Fibroblast of lung (primary cell): ENCODE results near the gene ZXDC. TPM values are rescaled to one million over a fixed set of nuclear protein-coding genes. Genes with fewer than 3 reads are reported as not detected.

Experiments used
- DNase-seq, 2 donors: peaks; one replicate each; pipeline versions ENCODE4 v3.0.0 to v3.0.0-alpha.2; 2010; ENCODE audit warnings: low read depth in 2 of 2
- H2AFZ ChIP-seq: 2 replicates; pipeline ENCODE4 v1.5.1; 2012; ENCODE audit warnings: low read length, control low read depth, inconsistent platforms
- H3K27ac ChIP-seq: 2 replicates; pipeline ENCODE4 v1.5.1; 2011; ENCODE audit warnings: low read length, control low read depth; ENCODE audit not compliant: insufficient read depth
- H3K27me3 ChIP-seq: 2 replicates; pipeline ENCODE4 v1.5.1; 2011; ENCODE audit warnings: mild to moderate bottlenecking, low read length; ENCODE audit not compliant: control insufficient read depth, insufficient read depth
- H3K36me3 ChIP-seq: 2 replicates; pipeline ENCODE4 v1.5.1; 2011; ENCODE audit warnings: low read length; ENCODE audit not compliant: control insufficient read depth, insufficient read depth
- H3K4me1 ChIP-seq: 2 replicates; pipeline ENCODE4 v1.5.1; 2011; ENCODE audit warnings: low read length; ENCODE audit not compliant: control insufficient read depth, insufficient read depth; ENCODE audit errors: extremely low read depth
- H3K4me2 ChIP-seq: 2 replicates; pipeline ENCODE4 v1.5.1; 2011; ENCODE audit warnings: low read length, control low read depth; ENCODE audit not compliant: insufficient read depth; ENCODE audit errors: extremely low read depth
- H3K4me3 ChIP-seq, 4 experiments: fragments of 200-600 bp in 1 of 4; sonication (generic) in 1 of 4; replicated peaks in 1 of 4; 2 replicates each; pipeline ENCODE4 v1.5.1; 2011 to 2016; ENCODE audit warnings: low read length in 4 of 4, low read depth in 3 of 4, mild to moderate bottlenecking in 3 of 4, control low read depth in 2 of 4, inconsistent platforms in 1 of 4, mixed read lengths in 1 of 4; ENCODE audit not compliant: insufficient read depth in 1 of 4; ENCODE audit errors: control extremely low read depth in 1 of 4
- H3K79me2 ChIP-seq: 2 replicates; pipeline ENCODE4 v1.5.1; 2012; ENCODE audit warnings: mild to moderate bottlenecking, low read length, inconsistent platforms; ENCODE audit not compliant: control insufficient read depth, insufficient read depth
- H3K9ac ChIP-seq: 2 replicates; pipeline ENCODE4 v1.5.1; 2011; ENCODE audit warnings: mild to moderate bottlenecking, low read length, control low read depth; ENCODE audit not compliant: insufficient read depth
- H3K9me3 ChIP-seq: 2 replicates; pipeline ENCODE4 v1.5.1; 2012; ENCODE audit warnings: low read depth, low read length; ENCODE audit not compliant: control insufficient read depth, insufficient read depth
- H4K20me1 ChIP-seq: 2 replicates; pipeline ENCODE4 v1.5.1; 2011; ENCODE audit warnings: low read length; ENCODE audit not compliant: control insufficient read depth, insufficient read depth; ENCODE audit errors: extremely low read depth
- EZH2 ChIP-seq: IDR thresholded peaks from 2 replicates; pipeline ENCODE4 v1.5.1; 2012; ENCODE audit warnings: low read length, control low read depth, mild to moderate bottlenecking; ENCODE audit errors: missing control alignments
- polyA plus RNA-seq, 2 donors: library from polyadenylated mRNA; depleted of rRNA in 1 of 2; stranded (reverse) in 1 of 2; unstranded in 1 of 2; fragments of >200 nt; gene quantifications; 2 replicates each; pipeline ENCODE4 v1.2.1, GENCODE V29; 2011 to 2012; ENCODE audit warnings: missing spikeins in 1 of 2
- total RNA-seq: library from RNA; depleted of rRNA; stranded (reverse); fragments of >200 nt; gene quantifications from 2 replicates; pipeline ENCODE4 v1.2.1, GENCODE V29; 2014
- TF ChIP-seq, protein P1 (sequence below), 2 donors: IDR thresholded peaks in 1 of 2; conservative IDR thresholded peaks in 1 of 2; 1 replicate in 1 of 2; 2 replicates in 1 of 2; pipeline ENCODE4 v1.5.1; 2011 to 2012; ENCODE audit warnings: low read length in 2 of 2, control low read depth in 1 of 2, inconsistent platforms in 1 of 2, low read depth in 1 of 2, mild to moderate bottlenecking in 1 of 2

ZXDC gene
- total and polyA plus RNA-seq, 2 donors (not counting 1 experiment from before 2014, with no cell fraction given): 5.9 to 17.8 TPM

DNA sequence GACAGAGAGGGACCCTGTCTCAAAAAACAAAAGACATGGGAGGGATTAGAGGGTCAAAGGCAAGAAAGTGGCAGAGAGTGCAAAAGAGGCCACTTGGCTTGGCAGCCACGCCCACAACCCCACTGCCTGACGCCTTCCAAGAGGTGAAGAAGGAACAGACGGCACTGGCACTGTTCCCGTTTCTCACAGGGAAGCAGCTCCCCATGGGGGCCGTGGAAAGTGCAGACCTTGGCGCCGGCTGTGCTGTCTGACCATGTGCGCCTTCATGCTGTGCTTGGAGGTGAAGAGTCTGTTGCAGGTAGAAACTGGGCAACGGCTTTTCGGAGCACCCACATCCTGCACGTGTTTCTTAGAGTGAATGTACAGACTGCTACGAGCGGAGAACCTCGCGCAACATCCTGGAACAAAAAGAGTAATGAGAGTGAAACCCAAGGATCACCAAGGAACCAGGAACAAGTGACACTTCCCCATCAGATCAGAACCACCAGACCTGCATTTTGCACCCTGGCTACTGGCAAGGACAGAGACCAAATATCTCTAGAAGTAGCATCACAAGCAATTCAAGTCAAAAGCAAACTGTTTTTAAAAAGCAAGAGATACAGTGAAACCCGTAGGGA lies 9.7 kb downstream of the ZXDC start:
- TF ChIP-seq, protein P1, sequence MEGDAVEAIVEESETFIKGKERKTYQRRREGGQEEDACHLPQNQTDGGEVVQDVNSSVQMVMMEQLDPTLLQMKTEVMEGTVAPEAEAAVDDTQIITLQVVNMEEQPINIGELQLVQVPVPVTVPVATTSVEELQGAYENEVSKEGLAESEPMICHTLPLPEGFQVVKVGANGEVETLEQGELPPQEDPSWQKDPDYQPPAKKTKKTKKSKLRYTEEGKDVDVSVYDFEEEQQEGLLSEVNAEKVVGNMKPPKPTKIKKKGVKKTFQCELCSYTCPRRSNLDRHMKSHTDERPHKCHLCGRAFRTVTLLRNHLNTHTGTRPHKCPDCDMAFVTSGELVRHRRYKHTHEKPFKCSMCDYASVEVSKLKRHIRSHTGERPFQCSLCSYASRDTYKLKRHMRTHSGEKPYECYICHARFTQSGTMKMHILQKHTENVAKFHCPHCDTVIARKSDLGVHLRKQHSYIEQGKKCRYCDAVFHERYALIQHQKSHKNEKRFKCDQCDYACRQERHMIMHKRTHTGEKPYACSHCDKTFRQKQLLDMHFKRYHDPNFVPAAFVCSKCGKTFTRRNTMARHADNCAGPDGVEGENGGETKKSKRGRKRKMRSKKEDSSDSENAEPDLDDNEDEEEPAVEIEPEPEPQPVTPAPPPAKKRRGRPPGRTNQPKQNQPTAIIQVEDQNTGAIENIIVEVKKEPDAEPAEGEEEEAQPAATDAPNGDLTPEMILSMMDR (conservative IDR thresholded peaks at IDR 0.05 in 1 of 2, IDR thresholded peaks at IDR 0.05 in 1 of 2; ENCODE audit: low read depth in 1 of 2, low read length in 2 of 2): no peak
- no peak for TF ChIP-seq EZH2
- Histone ChIP-seq H2AFZ (no peak overlapping the region), H3K9me3 (no peaks in the 10 kb centered on the region), H3K4me1 (no peaks in the 10 kb centered on the region), H3K27ac (no peak overlapping the region), H3K9ac (no peak overlapping the region), H3K4me2 (no peak overlapping the region), H4K20me1 (no peaks in the 10 kb centered on the region), H3K27me3 (no peaks in the 10 kb centered on the region), H3K36me3 (peaks cover 40% of the 10 kb centered on the region), H3K4me3 (no peak overlapping the region), H3K79me2 (peaks cover 12% of the 10 kb centered on the region)
- DNase-seq: no peak

DNA sequence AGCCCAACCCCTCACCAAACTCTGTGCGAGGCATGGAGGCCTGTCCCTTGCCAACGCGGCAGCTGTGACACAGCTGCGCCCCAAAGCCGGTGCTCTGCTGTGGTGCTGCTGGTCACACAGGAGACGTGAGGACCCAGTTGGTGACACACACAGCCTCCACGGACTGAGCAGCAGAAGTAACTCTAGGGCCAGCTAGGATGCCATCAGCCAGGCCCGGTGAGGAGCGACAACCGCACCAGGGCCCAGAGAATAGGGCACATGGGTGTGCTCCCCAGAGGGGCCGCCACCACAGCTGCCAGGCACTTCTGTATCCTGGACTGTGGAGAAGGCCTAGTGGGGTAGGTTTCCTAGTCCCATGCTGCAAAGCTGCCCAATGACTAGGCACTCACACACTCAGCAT lies 10.7 kb downstream of the ZXDC start:
- Histone ChIP-seq H3K27me3 (no peaks in the 10 kb centered on the region), H3K9me3 (no peaks in the 10 kb centered on the region), H2AFZ (no peak overlapping the region), H3K36me3 (peaks cover 43% of the 10 kb centered on the region), H3K79me2 (peaks cover 12% of the 10 kb centered on the region), H3K27ac (no peak overlapping the region), H3K4me2 (no peak overlapping the region), H4K20me1 (no peaks in the 10 kb centered on the region), H3K4me1 (no peaks in the 10 kb centered on the region), H3K9ac (no peak overlapping the region), H3K4me3 (no peak overlapping the region)
- DNase-seq: no peak
- no peak for TF ChIP-seq EZH2
- TF ChIP-seq, protein P1 (conservative IDR thresholded peaks at IDR 0.05 in 1 of 2, IDR thresholded peaks at IDR 0.05 in 1 of 2; ENCODE audit: low read depth in 1 of 2, low read length in 2 of 2): no peak

DNA sequence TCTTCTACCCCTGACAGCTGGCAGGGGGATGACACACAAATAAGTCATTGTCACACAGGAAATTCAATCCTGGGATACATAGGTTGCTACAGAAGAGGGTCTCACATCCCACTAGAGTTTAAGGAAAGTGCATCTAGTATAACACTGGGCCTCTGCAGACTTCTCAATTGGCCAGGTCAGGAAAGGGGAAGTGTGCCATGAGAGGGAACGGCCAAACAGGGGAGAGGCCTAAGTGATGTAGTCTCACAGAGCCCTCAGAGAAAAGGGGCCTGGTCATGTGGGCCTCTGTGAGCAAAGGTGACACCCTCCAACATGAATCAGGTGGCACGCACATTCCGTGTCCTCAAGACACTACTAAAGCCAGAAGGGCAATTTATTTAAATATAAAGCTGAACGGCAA lies 11.2 kb downstream of the ZXDC start:
- Histone ChIP-seq H3K27ac (no peak overlapping the region), H4K20me1 (no peaks in the 10 kb centered on the region), H3K9ac (no peak overlapping the region), H3K36me3 (peaks cover 41% of the 10 kb centered on the region), H3K9me3 (no peaks in the 10 kb centered on the region), H2AFZ (no peak overlapping the region), H3K27me3 (no peaks in the 10 kb centered on the region), H3K4me2 (no peak overlapping the region), H3K4me3 (no peak overlapping the region), H3K79me2 (peaks cover 11% of the 10 kb centered on the region), H3K4me1 (no peaks in the 10 kb centered on the region)
- no peak for DNase-seq
- TF ChIP-seq, protein P1 (conservative IDR thresholded peaks at IDR 0.05 in 1 of 2, IDR thresholded peaks at IDR 0.05 in 1 of 2; ENCODE audit: low read depth in 1 of 2, low read length in 2 of 2): no peak
- no peak for TF ChIP-seq EZH2
